Thyroid gland (tissue), 4 donors: ENCODE data around the gene HEPACAM.

ENCODE experiments used
- CTCF ChIP-seq, 6 experiments: fragments of 200-600 bp in 3 of 6; fragments of 450-650 bp in 3 of 6; sonication (generic) in 3 of 6; IDR thresholded peaks; one replicate each; pipeline ENCODE4 v1.5.1; 2016 to 2019; ENCODE audit warnings: antibody characterized with exemption in 6 of 6, mild to moderate bottlenecking in 2 of 6, inconsistent platforms in 1 of 6, moderate library complexity in 1 of 6
- POLR2A ChIP-seq, 2 donors: fragments of 450-650 bp; IDR thresholded peaks; one replicate each; pipeline ENCODE4 v1.6.1; 2017; ENCODE audit warnings: antibody characterized with exemption in 2 of 2, mild to moderate bottlenecking in 2 of 2, moderate library complexity in 1 of 2

- TF ChIP-seq POLR2A (IDR thresholded peaks at IDR 0.05) (no peak), CTCF (IDR thresholded peaks at IDR 0.05) (no peak)
Observed at GRCh38 chr11:124880958-124881357, 54.9 kb downstream of the HEPACAM start.
